Measurements from ENCODE around the gene KRTAP5-7. TPM values are rescaled to one million over a fixed set of nuclear protein-coding genes. Genes with fewer than 3 reads are reported as not detected.

Gene KRTAP5-7
- total and polyA plus RNA-seq, 2 of the 13 experiments (the other 11 are each of a cell fraction or from before 2014, with no cell fraction given), result 0.54 TPM; not detected in 1

DNA sequence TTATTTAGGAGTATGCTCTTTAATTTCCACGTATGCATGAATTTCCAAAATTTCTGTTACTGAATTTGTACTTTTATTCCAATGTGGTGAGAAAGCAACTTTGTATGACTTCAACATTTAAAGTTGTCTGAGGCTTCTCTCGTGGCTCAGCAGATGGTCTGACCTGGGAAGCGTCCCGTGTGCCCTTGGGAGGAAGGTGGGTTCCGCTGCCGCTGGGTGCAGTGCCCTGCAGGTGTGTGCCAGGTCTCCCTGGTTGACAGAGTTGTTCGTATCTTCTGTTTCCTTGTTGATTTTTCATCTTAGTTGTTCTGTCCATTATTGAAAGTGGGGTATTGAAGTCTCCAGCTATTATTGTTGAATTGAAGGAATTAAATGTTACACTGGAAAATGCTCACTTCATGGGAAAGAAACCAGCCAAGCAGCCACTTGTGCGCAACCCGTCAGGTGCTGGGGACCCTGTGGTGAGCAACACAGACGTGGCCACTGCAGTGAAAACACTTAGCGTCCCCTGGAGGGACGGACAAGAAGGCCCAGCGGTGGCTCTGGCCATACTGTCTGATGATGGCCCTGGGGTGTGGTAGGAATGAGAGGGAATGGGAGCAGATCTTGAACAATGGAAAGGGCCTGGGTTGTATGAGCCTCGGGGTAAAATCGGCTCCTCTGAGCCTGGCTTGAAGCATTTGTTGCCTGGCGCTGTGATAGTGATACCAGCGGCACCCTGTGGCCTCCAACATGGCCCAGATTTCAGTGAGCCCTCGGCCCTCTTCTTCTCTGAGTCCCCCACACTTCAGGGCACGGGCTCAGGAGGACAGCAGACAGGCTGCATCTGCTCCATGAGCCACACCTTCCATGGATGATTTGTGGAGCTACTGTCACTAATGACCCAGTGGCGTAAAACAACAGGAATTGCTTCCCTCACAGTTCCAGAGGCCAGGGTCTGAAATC lies 31.5 kb upstream of the KRTAP5-7 start:
- no peaks in the 10 kb centered on the region for H4K20me1 ChIP-seq (ENCODE audit: insufficient read depth, low read length)
- H3K36me3 ChIP-seq (replicated peaks in 1 of 2; ENCODE audit: control insufficient read depth in 1 of 2, insufficient read depth in 2 of 2, low read length in 2 of 2), result peaks cover 19 to 78% of the 10 kb centered on the region in 2 experiments; a peak in 4 of 5 replicates
- no peak for DNase-seq (ENCODE audit: low spot score)
- no peak overlapping the region for H3K4me3 ChIP-seq (replicated peaks in 1 of 3; ENCODE audit: insufficient read depth in 1 of 3, low read depth in 2 of 3, low read length in 3 of 3)
- H3K79me2 ChIP-seq (ENCODE audit: insufficient read depth, low read length), result no peaks in the 10 kb centered on the region
- in situ Hi-C loops (cut with HindIII; ENCODE audit: extremely low pct_ligation_motif_present, low pct_unique_long_range_greater_than_20kb) (no loop called here), intact Hi-C loops (cut with micrococcal nuclease; ENCODE audit: unreplicated experiment) (no loop called here)
- H3K27ac ChIP-seq (ENCODE audit: extremely low read length, insufficient read depth, low read length), result no peak overlapping the region
- H3K9me3 ChIP-seq (ENCODE audit: low read length), result no peaks in the 10 kb centered on the region
- TF ChIP-seq FOXM1 (CRISPR knock-in tag; IDR thresholded peaks at IDR 0.05) (no peak), KMT2A (CRISPR knock-in tag; IDR thresholded peaks at IDR 0.05) (no peak), CREB1 (IDR thresholded peaks at IDR 0.05) (no peak), CREB1 (CRISPR knock-in tag; IDR thresholded peaks at IDR 0.05) (no peak), HDAC2 (CRISPR knock-in tag; IDR thresholded peaks at IDR 0.05) (no peak), GFI1 (CRISPR knock-in tag; IDR thresholded peaks at IDR 0.05; ENCODE audit: borderline replicate concordance) (no peak), PHF5A (CRISPR knock-in tag; IDR thresholded peaks at IDR 0.05; ENCODE audit: low read depth, unreplicated experiment) (no peak), GPN1 (CRISPR knock-in tag; IDR thresholded peaks at IDR 0.05; ENCODE audit: borderline replicate concordance) (no peak), NBN (conservative IDR thresholded peaks at IDR 0.05) (no peak), THAP8 (CRISPR knock-in tag; IDR thresholded peaks at IDR 0.05; ENCODE audit: borderline replicate concordance) (no peak), ZNF496 (CRISPR knock-in tag; IDR thresholded peaks at IDR 0.05; ENCODE audit: insufficient replicate concordance) (no peak), ZNF549 (CRISPR knock-in tag; IDR thresholded peaks at IDR 0.05) (no peak), ZNF652 (CRISPR knock-in tag; IDR thresholded peaks at IDR 0.05; ENCODE audit: borderline replicate concordance, low read depth) (no peak)
- TF ChIP-seq, protein P1, sequence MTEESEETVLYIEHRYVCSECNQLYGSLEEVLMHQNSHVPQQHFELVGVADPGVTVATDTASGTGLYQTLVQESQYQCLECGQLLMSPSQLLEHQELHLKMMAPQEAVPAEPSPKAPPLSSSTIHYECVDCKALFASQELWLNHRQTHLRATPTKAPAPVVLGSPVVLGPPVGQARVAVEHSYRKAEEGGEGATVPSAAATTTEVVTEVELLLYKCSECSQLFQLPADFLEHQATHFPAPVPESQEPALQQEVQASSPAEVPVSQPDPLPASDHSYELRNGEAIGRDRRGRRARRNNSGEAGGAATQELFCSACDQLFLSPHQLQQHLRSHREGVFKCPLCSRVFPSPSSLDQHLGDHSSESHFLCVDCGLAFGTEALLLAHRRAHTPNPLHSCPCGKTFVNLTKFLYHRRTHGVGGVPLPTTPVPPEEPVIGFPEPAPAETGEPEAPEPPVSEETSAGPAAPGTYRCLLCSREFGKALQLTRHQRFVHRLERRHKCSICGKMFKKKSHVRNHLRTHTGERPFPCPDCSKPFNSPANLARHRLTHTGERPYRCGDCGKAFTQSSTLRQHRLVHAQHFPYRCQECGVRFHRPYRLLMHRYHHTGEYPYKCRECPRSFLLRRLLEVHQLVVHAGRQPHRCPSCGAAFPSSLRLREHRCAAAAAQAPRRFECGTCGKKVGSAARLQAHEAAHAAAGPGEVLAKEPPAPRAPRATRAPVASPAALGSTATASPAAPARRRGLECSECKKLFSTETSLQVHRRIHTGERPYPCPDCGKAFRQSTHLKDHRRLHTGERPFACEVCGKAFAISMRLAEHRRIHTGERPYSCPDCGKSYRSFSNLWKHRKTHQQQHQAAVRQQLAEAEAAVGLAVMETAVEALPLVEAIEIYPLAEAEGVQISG (CRISPR knock-in tag; IDR thresholded peaks at IDR 0.05), result no peak
- TF ChIP-seq, protein P2, sequence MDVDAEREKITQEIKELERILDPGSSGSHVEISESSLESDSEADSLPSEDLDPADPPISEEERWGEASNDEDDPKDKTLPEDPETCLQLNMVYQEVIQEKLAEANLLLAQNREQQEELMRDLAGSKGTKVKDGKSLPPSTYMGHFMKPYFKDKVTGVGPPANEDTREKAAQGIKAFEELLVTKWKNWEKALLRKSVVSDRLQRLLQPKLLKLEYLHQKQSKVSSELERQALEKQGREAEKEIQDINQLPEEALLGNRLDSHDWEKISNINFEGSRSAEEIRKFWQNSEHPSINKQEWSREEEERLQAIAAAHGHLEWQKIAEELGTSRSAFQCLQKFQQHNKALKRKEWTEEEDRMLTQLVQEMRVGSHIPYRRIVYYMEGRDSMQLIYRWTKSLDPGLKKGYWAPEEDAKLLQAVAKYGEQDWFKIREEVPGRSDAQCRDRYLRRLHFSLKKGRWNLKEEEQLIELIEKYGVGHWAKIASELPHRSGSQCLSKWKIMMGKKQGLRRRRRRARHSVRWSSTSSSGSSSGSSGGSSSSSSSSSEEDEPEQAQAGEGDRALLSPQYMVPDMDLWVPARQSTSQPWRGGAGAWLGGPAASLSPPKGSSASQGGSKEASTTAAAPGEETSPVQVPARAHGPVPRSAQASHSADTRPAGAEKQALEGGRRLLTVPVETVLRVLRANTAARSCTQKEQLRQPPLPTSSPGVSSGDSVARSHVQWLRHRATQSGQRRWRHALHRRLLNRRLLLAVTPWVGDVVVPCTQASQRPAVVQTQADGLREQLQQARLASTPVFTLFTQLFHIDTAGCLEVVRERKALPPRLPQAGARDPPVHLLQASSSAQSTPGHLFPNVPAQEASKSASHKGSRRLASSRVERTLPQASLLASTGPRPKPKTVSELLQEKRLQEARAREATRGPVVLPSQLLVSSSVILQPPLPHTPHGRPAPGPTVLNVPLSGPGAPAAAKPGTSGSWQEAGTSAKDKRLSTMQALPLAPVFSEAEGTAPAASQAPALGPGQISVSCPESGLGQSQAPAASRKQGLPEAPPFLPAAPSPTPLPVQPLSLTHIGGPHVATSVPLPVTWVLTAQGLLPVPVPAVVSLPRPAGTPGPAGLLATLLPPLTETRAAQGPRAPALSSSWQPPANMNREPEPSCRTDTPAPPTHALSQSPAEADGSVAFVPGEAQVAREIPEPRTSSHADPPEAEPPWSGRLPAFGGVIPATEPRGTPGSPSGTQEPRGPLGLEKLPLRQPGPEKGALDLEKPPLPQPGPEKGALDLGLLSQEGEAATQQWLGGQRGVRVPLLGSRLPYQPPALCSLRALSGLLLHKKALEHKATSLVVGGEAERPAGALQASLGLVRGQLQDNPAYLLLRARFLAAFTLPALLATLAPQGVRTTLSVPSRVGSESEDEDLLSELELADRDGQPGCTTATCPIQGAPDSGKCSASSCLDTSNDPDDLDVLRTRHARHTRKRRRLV (CRISPR knock-in tag; IDR thresholded peaks at IDR 0.05), result no peak
- no peak overlapping the region for H3K4me2 ChIP-seq (ENCODE audit: low read depth, low read length)
- H3K4me1 ChIP-seq (ENCODE audit: insufficient read depth, low read length), result no peaks in the 10 kb centered on the region
- H3K27me3 ChIP-seq (ENCODE audit: control insufficient read depth in 1 of 2, insufficient read depth in 2 of 2, low read length in 2 of 2), result no peaks in the 10 kb centered on the region
- no TSS peak for BruUV-seq (replicated peaks)
- ChIA-PET CTCF (ENCODE audit: low intra/inter-chr PET ratio, low total read pairs) (no interaction called here), POLR2A (no interaction called here)
- ATAC-seq, result no peak
- no peak overlapping the region for H3K9ac ChIP-seq (ENCODE audit: insufficient read depth, low read depth, low read length)
- no peak overlapping the region for H2AFZ ChIP-seq (ENCODE audit: low read length)
- WGBS (ENCODE audit: low lambda C conversion rate), result 97% methylated on average over 20 of the region's 20 CpGs
- FAIRE-seq, result no peak
